ENCODE measurements around the gene REEP5.

DNA sequence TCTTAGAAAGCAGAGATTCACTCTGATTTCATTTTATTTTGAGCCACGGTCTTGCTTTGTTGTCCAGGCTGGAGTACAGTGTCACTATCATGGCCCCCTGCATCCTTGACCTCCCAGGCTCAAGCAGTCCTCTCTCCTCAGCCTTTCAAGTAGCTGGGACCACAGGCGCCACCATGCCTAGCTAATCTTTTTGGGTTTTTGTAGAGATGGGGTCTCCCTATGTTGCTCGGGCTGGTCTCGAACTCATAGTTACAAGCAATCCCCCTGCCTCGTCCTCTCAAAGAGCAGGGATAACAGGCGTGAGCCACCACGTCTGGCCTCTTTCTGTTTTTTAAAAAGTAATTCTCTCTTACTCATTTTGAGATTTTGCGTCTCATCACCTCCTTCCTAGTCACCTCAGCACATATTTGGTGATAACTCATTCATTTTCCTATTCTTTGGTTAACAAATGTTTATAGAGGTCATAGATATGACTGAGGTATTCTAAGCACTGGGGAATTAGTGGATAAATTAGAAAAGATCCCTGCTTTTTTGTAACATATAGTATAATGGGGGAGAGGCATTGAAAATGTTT lies 43.8 kb upstream of the REEP5 start:
- TF ChIP-seq EZH2phosphoT487 (IDR thresholded peaks at IDR 0.05; ENCODE audit: borderline replicate concordance, low read length) = no peak
- TF ChIP-seq, protein P1, sequence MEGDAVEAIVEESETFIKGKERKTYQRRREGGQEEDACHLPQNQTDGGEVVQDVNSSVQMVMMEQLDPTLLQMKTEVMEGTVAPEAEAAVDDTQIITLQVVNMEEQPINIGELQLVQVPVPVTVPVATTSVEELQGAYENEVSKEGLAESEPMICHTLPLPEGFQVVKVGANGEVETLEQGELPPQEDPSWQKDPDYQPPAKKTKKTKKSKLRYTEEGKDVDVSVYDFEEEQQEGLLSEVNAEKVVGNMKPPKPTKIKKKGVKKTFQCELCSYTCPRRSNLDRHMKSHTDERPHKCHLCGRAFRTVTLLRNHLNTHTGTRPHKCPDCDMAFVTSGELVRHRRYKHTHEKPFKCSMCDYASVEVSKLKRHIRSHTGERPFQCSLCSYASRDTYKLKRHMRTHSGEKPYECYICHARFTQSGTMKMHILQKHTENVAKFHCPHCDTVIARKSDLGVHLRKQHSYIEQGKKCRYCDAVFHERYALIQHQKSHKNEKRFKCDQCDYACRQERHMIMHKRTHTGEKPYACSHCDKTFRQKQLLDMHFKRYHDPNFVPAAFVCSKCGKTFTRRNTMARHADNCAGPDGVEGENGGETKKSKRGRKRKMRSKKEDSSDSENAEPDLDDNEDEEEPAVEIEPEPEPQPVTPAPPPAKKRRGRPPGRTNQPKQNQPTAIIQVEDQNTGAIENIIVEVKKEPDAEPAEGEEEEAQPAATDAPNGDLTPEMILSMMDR (conservative IDR thresholded peaks at IDR 0.05; ENCODE audit: low read depth, low read length) = no peak
